NCI-H1105 treated with DMSO at 0.1 percent for 48 hours (cell line): Measurements from ENCODE around the gene MYL6.
"Not testable (repeated sequence)": the region's sequence is repeated elsewhere in the genome, so short reads cannot be mapped to it uniquely, and the experiment has no call there.

Source experiments
- DNase-seq: peaks from one replicate; lab custom pipeline; 2025; lab: John Stamatoyannopoulos, UW

Gene MYL6

DNA sequence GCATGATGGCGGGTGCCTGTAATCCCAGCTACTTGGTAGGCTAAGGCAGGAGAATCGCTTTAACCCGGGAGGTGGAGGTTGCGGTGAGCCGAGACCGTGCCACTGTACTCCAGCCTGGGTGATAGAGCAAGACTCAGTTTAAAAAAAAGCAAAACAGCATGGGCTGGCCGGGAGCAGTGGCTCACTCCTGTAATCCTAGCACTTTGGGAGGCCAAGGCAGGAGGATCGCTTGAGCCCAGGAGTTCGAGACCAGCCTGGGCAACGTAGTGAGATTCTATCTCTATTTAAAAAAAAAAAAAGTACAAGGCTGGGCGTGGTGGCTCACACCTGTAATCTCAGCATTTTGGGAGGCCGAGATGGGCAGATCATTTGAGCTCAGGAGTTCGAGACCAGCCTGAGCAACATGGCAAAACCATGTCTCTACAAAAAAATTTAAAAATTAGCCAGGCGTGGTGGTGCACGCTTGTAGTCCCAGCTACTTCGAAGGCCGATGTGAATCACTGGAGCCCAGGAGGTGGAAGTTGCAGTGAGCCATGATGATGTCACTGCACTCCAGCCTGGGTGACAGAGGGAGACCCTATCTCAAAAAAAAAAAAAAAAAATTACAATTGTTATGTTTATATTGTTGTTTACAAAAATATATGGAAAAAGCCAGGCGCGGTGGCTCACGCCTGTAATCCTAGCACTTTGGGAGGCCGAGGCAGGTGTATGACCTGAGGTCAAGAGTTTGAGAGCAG is 1.5 kb upstream of the MYL6 start:
- not testable (repeated sequence) for DNase-seq

DNA sequence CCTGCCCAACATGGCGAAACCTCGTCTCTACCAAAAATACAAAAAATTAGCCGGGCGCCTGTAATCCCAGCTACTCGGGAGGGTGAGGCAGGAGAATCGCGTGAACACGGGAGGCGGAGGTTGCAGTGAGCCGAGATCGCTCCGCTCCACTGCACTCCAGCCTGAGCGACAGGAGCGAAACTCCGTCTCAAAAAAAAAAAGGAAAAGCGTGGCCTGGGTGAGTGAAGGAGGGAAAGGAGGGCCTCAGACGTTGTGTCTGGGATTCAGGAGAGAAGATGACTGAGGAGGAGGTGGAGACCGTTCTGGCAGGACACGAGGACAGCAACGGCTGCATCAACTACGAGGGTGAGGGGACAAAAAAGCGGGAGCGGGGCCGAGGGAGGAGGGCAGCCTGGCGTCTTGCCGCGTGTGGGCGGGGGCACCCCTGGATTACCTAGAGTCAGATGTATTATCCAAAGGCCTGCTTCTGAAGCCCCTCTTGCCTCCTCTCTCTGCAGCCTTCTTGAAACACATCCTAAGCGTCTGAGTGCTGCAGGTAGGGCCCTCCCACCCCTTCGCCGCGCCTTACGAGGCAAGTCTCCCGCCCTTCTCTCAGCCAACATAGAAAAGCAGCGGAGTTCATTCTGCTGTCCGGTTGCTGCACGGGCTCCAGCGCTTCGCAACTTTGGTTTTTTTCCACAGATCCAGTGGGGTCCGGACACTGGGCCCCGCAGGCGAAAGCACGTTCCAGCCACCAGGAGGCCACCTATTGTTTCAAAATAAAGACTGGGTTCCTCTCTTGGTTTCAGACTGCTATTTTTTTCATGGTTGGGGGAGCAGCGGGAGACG is 744 bp upstream of the MYL6 start:
- peak; percentile 84 for DNase-seq

DNA sequence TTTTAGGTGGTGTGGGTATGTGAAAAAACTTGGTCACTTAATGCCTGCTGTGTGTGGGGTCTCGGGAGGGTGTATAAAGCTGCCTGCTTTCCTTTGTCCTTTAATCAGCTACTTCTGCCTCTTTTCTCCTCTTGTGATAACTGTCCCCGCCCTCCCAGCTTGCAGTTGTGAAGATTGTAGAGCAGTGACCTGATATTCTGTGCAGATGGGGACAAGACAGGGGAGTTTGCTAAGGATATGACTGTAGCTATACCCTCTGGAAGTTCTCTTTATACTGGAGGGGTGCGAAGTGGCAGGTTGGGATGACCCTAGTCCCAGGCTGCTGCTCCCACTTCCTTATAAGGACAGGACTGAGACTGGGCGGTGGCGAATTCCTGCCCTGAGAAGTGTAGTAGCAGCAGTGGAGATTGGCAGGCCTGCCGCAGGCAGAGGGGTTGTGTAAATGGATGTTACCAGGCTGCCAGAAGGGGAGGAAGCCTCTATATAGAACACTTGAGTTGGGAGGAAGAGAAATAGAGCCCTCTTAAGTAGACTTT is 835 bp downstream of the MYL6 start:
- DNase-seq = peak; percentile 44

DNA sequence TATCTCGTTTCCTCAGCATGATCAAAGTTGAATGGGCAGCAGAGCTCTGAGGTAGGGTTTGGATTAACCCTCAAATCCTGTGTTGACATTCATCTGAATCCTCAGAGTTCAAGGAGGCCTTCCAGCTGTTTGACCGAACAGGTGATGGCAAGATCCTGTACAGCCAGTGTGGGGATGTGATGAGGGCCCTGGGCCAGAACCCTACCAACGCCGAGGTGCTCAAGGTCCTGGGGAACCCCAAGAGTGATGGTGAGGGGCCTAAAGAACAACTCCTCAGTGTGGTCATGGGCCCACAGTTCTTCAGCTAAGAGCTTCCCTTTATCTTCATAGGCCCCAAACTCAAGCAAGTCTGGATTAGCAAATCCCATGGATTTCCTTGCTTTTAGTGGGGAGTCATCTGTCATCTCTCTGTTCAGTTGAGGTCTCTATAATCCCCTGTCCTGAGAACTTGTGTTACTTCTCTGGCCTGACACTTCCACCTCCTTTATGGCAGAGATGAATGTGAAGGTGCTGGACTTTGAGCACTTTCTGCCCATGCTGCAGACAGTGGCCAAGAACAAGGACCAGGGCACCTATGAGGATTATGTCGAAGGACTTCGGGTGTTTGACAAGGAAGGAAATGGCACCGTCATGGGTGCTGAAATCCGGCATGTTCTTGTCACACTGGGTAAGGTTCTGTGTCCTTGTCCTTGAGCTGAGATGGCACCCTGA is 1.5 kb downstream of the MYL6 start:
- no peak for DNase-seq

DNA sequence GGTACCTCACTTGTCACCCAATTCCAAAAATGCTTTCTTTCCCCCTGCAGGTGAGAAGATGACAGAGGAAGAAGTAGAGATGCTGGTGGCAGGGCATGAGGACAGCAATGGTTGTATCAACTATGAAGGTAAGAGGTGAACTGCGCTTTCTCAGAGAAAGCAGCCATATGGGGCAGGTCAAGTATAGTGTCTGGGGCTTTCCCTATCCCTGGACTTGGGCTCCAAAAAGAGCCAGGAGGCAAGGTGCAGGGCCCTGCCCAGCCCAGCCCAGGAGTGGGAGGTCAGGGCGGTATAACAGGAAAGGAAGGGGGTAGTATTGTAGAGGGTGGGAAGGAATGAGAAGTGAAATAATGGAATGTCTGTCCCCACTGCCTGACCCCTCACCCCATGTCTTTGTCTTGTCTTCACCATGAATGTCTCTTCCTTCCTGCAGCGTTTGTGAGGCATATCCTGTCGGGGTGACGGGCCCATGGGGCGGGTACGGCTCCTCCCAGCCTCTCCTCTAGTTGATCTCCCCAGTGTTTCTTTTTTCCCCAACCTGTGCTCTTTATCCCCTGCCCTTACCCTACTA is 2.1 kb downstream of the MYL6 start:
- no peak for DNase-seq

DNA sequence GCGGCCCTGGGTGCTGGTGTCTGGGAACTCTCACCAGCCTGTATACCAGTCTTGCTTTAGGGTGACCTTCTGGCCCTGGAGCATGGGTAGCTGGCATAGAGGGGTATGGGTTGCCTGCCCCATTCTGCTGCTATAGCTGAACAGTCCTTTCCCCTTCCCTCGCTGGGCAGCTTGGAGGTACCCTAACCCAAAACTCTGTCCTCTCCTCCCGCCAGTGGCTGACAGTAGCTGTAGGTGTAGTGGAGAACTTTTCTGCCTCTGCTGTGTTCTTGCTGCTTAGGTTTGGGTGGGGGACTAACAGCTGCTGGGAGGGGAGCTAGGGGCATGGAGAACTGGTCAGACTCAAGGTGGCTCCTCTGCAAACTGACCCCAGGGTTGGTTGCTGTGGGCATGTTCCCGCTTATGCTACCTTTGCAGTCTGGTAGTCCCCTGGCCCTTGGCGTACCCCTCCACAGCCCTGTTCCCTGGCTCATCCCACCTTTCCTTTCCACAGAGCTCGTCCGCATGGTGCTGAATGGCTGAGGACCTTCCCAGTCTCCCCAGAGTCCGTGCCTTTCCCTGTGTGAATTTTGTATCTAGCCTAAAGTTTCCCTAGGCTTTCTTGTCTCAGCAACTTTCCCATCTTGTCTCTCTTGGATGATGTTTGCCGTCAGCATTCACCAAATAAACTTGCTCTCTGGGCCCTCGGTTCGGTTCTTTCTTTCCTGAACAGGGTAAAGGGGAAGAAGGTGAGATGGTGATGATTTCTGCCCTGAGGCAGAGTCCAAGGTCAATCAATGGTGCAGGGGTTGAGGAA is 2.9 kb downstream of the MYL6 start:
- no peak for DNase-seq

DNA sequence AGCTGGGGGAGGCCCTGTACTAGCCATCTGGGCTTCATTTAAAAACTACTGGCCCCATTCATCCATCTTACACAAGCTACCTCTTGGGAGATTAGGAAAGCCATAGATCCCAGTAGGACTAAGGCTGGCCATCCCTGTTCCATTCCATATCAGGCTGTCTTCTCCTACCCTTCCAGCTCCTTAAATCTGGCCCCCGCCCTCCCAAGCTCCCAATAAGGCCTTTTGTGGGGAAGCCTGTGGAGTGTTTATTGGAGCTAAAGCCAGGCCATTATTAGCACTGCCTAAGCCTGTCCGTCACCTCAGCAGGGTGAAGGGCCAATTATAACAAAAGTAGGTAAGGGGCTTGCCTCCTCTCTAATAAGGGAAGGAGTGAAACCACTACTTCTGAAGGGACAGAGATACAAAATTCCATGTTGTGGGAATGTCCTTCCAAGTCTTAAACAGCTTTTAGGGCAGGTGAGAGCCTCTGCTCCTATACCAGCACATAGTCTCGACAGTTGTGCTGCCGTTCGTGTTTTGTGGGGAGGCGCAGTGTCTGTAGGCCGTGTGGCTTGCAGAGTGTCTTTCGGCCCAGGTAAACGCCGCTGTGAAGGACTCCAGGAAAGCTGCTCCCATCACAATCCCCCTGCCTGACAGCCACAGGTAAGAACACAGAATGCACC is 3.7 kb downstream of the MYL6 start:
- no peak for DNase-seq

DNA sequence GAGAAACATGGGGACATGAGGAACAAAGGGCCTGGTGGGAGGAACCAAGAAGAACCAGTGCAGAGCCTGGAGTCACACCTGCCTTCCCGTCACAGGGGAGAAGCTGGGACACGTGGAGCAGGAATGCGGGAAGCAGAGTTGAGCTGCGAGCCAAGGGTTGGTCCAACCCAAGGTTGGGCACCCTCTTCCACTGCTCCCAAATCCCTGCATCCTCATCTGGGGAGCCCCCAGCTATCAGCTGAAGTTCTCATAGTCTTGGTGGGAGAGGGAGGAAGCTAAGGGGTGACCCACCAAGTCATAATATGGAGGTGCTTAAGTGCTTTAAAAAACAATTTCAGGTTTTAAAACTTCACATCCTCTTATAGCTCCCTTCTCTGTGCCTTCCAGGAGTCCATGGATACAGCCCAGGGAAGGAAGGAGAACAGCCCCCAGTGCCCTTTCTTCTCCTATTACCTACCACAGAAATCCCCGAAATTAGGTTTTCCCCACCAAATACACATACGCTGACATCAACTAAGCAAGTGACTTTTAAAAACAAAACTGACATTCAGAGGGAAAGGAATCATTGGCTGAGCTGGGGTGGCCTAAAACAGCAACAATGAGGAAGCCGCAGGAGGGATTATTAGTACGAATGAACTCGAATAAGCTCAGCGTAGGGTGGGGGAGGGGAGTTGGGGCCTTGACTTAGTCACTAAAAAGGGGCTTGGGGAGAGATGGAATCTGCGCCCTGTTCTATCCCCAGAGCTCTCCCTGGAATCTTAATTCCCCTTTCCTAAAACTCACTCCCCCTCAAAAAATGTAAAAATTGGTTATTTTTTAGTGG is 4.5 kb downstream of the MYL6 start:
- DNase-seq = no peak

DNA sequence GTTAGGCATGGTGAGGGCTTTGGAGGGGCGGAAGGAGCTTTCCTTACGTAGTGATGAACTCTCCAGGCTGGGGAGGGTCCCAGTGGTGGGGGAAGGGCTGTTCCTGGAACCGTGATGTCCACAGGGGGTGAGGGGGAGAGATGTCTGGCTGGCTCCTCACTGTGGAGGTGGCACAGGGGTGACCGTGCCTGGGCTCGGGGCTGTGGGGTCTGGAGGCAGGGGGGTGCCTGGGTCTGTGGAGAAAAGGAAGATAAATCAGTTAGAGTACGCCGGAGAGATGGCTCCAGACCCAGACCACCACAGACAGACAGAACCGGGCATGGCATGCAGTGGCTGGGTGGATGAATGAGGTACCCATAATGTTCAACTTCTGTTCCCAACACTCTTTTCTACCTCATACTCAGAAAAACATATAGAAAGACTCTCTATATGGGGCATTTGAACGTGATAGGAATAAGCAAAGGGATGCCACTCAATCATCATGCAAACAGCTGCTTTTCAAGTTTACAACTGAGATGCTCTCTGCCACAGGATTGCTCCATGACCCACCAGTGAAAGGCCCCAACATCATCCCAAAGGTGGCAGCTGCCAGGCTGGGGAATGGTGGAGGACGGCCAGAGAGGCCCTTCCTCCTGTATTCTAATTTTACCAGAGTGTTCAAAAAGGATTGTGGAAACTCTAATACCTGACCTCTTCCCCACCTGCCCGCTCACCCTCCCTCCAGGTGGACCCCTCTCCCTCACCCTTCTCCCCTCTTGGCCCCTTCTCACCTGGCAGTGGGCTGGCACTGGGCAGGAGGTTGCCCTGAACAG is 5.6 kb downstream of the MYL6 start:
- no peak for DNase-seq

DNA sequence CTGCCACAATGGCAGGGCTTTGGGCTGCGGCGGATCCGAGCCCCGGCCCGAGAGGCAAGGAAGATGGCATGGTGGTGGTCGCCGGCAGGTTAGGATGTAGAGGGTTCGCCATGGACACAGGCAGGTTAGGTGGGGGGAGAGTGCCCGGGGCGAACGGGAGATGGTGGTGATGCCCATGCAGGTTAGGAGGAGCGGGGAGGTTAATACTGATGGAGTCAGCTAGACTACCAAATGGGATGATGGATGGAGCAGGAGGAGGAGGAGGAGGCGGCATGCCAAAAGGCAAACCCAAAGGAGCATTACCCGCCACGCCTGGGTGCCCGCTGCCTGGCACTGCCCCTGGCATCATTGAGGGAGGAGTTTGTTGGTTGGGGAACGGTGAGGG is 6.2 kb downstream of the MYL6 start:
- DNase-seq = no peak

DNA sequence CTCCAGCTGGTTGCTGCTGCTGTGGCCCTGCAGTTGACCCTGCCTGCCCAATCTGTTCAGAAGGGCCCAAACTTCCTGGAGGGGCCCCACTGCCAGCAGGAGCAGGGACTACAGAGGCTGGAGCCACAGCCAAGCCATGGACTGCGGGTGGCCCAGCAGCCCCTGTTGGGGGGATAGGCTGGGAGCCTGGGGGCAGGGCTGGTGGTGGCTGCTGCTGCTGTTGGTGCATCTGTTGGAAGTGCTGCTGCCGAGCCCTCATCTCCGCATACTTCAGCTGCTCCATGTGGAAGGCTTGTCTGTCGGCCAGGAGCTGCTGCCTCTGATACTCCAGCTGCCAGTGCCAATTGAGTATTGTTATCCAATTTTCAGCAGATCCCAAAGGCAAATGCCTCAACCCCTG is 7.2 kb downstream of the MYL6 start:
- DNase-seq = no peak

DNA sequence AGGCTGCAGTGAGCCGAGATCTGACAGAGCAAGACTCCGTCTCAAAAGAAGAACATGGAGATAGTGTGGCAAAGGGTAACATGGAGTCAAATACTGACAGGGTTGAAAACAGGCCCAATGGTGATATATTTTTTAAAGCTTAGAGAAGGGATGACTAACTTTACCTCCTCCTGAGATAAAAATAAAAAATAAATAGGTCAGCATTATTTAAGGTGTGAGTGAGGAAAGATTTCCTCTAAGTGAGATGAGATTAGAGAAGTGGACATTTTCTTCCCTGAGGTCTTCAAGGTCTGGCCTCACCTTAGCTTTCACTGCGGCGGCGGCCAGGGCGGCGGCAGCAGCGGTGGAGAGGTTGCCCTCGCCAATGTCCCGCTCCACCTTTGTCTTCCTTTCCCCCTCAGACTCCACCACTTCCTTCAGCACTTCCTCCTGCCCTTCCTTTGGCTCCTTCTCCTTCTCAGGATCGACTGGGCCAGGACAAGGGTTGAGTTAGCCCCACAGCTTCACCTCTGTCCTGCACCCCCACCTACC is 11.1 kb downstream of the MYL6 start:
- DNase-seq = no peak

DNA sequence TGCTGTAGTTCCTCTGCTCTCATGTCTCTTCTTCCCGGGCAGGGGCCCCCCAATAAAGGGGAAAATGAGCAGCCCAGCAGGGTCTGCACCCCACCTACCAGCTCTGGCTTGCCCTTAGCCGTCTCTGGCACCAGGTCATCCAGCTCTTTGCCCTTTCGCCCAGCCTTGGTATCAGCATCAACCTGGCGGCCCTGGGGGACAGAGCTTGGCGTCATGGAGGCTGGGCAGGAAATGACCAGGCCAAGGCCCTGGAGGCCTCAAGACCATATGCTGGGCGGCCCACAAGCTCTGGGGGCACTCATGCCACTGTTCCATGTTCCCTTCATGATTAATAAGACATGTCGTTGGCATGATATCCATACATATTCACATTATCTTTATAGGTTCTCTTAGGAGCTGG is 14.7 kb downstream of the MYL6 start:
- no peak for DNase-seq

DNA sequence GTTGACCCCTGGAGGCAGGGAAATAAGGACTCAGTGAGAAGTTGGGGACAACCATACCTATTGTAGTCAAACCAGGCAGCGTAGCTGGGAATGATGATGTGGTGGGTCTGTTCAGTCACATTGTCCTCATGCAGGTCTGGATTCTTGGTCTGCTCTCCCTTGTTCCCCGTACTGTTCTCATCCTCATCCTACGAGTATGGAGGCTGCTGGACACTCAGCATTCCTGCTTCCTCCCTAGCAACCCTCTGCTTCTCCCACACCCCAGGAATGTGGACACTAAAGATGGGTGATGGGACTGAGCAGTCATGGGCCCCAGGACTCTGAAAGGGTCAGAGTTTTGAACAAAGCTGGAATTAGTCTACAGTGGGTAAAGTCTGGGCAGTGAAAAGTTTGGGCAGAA is 20.2 kb downstream of the MYL6 start:
- DNase-seq = no peak

DNA sequence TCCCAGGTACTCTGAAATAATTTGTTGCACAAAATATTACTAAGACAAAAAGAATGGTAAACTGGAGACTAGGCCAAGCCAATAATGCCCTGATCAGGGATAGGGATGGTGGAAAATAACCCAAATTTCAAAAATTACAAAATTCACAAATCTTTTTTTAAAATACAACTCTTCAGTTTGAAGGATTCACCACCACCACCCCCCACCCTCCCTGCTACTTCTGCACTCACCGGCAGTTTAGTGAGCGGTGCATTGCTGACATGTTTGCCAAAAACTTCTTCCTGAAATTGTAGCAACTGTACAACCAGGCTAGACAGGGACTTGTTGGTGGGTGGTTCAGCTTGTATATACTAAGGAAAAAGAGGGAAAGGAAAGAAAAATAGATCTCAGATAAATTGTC is 28.8 kb downstream of the MYL6 start:
- DNase-seq = no peak

DNA sequence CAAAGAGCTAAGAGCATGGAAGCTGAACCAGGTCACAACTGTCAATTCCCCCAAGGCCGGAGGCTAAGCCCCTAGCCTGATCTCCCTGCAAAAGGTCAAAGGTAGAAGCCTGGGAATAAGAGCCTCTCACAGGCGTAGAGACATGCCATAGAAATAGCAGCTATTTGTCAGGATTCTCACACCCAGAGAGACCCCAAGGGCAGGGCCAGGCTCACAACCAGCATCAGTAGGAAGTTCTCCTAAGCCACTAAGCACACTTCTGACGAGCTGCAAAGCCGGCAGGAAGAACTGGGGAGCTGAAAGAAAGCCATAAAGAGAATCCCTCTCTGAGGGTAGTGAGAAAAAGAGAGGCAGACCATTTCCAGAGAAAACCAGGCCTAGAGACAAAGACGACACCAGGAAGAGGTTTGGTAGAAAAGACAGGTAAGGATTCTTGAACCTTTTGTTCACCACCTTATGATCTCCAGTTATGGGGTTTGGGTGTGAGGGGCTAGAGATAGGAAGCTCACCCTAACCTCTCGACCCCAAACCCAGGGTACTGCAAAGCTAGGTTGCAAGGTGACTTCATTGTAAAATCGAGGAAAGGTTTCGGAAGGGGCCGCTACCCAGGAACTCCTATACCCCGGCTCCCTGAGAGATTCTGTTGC is 30.1 kb downstream of the MYL6 start:
- DNase-seq = no peak

DNA sequence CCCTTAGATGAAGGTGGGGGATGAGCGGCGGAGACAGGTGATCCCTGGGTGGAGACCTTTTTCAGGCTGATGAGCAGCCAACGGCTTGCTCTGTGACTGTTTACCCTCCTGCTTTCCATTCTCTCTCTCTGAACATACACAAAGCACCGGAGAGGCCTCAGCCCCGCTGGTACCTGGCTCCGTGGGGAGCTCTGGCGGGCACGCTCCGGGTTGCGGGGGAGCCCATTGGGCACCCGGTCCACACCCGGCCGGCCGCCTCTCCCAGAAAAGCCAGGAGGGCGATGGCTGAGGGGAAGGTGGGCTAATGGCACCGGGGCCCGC is 30.6 kb downstream of the MYL6 start:
- DNase-seq = peak; percentile 21

DNA sequence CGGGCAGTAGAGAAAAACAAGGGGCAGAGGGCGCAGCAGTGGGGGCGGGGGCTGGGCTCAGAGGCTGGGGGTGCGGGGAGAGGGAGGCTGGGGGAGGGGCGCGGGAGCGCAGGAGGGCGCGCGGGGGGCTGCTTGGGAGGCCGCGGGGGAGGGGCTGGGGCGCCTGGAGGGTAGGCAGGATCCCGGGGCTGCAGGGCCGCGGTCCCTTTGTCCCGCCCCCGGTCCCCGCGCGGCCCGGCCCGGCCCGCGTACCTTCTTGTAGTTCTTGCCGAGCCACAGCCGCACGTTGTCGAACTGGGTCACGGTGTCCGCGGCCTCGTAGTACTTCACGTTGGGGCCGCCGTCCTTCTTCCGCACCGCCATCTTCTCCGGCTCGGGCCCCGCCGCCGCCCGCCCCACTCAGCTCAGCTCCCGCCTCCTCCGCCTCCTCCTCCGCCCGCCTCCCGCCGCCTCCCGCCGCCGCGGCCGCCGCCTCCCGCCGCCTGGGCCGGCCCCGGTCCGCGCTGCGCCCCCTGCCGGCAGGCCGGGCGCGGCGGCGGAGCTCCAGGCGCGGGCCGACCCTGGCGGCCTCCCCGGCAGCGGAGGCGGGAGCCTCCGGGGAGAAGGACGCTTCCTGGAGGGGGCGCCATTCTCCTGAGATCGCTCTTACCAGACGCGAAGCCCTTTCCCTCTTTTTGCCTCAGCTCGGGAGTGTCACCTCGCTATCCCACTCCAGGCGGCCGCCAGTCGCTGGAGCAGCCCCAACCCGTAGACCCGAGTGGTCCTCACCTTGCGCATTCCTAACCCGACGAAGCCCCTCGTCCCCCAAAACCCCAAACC is 31.1 kb downstream of the MYL6 start, which contains the start of gene SMARCC2:
SMARCC2 (minus strand) TSS at position 385 of the 819 bp plus-strand sequence; CDS start at position 363, 22 bp downstream.
- DNase-seq = peak; percentile 67
